OCI-LY7 (cell line): ENCODE data around the gene PLPP3.

Experiments
- CTCF ChIP-seq: fragments of 200-600 bp; sonication (generic); conservative IDR thresholded peaks from 2 replicates; pipeline ENCODE4 v1.5.1; 2014; ENCODE audit warnings: mild to moderate bottlenecking, antibody characterized with exemption, low read length, moderate library complexity, mixed read lengths
- EZH2phosphoT487 ChIP-seq: fragments of 200-600 bp; sonication (generic); IDR thresholded peaks from 2 replicates; pipeline ENCODE4 v1.6.1; 2018; ENCODE audit warnings: low read depth, borderline replicate concordance, mild to moderate bottlenecking, mixed run types, antibody characterized with exemption, low read length, moderate library complexity, mixed read lengths

- no peak for TF ChIP-seq EZH2phosphoT487
- no peak for TF ChIP-seq CTCF
Observed at GRCh38 chr1:56553046-56553445, 26.3 kb downstream of the PLPP3 start.
